Endothelial cell of umbilical vein (primary cell): ENCODE measurements around the gene APELA.

Experiments
- EZH2 ChIP-seq: IDR thresholded peaks from 2 replicates; pipeline ENCODE4 v1.6.1; 2012; ENCODE audit warnings: borderline replicate concordance, low read depth, mild to moderate bottlenecking, moderate library complexity, low read length, inconsistent platforms; ENCODE audit not compliant: severe bottlenecking
- GATA2 ChIP-seq: IDR thresholded peaks from 2 replicates; pipeline ENCODE4 v1.7.0; 2011; ENCODE audit warnings: low read depth, mild to moderate bottlenecking, moderate library complexity, mixed read lengths, low read length; ENCODE audit not compliant: insufficient read length, insufficient read depth
- JUN ChIP-seq: IDR thresholded peaks from 2 replicates; pipeline ENCODE4 v1.6.1; 2011; ENCODE audit warnings: borderline replicate concordance, low read depth; ENCODE audit not compliant: insufficient read length, insufficient read depth
- MYC ChIP-seq: IDR thresholded peaks from one replicate; pipeline ENCODE4 v1.6.1; 2011; ENCODE audit warnings: mild to moderate bottlenecking, low read depth, low read length
- POLR2A ChIP-seq: IDR thresholded peaks from 2 replicates; pipeline ENCODE4 v1.6.1; 2012; ENCODE audit warnings: low read depth, mild to moderate bottlenecking, control low read depth, low read length
- POLR2AphosphoS5 ChIP-seq: IDR thresholded peaks from 2 replicates; pipeline ENCODE4 v1.6.1; 2012; ENCODE audit warnings: low read depth, mild to moderate bottlenecking, control low read depth, low read length, moderate library complexity; ENCODE audit not compliant: insufficient read depth
- TF ChIP-seq, protein P1 (sequence below), 2 donors: IDR thresholded peaks; 1 replicate in 1 of 2; 2 replicates in 1 of 2; pipeline ENCODE4 v1.5.1; 2011; ENCODE audit warnings: low read length in 2 of 2, mild to moderate bottlenecking in 2 of 2, moderate library complexity in 2 of 2, control low read depth in 1 of 2, inconsistent platforms in 1 of 2, low read depth in 1 of 2; ENCODE audit not compliant: insufficient read depth in 1 of 2; ENCODE audit errors: extremely low read depth in 1 of 2

DNA sequence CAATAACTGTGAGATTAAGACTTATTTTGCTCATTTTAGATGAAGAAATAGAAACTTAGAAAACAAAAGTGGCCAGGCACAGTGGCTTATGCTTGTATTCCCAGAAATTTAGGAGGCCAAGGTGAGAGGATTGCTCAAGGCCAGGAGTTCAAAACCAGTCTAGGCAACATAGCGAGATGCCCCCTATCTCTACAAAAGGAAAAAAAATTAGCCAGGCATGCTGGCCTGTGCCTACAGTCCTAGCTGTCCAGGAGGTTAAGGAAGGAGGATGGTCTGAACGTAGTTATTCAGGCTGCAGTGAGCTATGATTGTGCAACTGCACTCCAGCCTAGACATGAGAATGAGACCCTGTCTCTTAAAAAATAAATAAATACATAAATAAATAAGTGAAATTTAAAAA, 28.0 kb downstream of the APELA start:
- TF ChIP-seq, protein P1, sequence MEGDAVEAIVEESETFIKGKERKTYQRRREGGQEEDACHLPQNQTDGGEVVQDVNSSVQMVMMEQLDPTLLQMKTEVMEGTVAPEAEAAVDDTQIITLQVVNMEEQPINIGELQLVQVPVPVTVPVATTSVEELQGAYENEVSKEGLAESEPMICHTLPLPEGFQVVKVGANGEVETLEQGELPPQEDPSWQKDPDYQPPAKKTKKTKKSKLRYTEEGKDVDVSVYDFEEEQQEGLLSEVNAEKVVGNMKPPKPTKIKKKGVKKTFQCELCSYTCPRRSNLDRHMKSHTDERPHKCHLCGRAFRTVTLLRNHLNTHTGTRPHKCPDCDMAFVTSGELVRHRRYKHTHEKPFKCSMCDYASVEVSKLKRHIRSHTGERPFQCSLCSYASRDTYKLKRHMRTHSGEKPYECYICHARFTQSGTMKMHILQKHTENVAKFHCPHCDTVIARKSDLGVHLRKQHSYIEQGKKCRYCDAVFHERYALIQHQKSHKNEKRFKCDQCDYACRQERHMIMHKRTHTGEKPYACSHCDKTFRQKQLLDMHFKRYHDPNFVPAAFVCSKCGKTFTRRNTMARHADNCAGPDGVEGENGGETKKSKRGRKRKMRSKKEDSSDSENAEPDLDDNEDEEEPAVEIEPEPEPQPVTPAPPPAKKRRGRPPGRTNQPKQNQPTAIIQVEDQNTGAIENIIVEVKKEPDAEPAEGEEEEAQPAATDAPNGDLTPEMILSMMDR (IDR thresholded peaks at IDR 0.05; ENCODE audit: extremely low read depth in 1 of 2, insufficient read depth in 1 of 2, low read depth in 1 of 2, low read length in 2 of 2) = no peak
- no peak for TF ChIP-seq POLR2A
- TF ChIP-seq POLR2AphosphoS5 = no peak
- TF ChIP-seq MYC = no peak
- TF ChIP-seq GATA2 = no peak
- TF ChIP-seq JUN = no peak
- no peak for TF ChIP-seq EZH2
